Right hindlimb (tissue), 1 donor: ENCODE measurements around the gene HIVEP3.
"Not testable (repeated sequence)": the region's sequence is repeated elsewhere in the genome, so short reads cannot be mapped to it uniquely, and the experiment has no call there.

Experiments used
- DNase-seq: peaks from one replicate; pipeline ENCODE4 v3.0.0-alpha.2; 2018

The HIVEP3 gene

DNA sequence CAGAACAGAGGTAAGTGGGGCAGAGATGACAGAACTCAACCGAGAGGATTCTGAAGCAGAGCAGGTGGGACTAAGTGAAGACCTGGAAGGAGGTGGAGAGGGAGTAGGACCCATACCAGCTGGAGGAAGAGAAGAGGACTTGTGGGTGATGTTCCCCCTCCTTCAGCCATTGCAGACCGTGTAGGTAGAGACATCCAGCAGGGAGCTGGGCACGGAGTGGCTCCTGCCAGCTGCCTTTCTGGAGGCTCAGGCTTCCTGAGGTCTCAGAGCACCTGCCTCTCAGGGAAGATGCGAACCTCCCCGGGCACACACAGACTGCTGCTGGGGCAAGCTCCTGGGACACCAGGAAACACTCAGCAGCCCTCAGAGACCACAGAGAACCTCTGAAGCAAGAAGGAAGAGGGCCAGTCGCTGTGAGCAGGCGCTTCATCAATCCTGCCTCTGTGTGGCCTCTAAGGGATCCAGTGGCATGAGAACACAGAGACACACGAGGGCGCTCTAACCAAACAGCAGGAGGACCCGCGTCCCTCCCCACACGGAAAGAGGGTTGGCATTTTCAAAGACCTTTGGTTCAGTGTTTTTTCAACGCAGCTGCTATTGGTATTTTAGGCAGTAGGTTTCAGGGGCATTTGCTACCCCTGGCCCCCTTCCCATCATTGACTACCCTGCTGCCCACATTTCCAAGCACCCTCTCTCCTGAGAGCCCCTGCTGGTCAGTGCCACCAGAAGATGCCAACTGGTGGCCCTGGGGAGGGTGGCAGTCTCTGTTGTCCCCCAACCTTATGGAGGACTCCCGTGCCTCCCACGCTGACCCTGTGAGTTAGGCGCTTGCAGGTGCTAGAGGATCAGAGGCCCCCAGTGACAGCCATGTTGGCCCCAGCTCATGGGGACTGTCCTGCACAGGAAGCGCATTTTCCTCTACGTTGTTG, 344.7 kb downstream of the HIVEP3 start:
- DNase-seq: peak; percentile 88

DNA sequence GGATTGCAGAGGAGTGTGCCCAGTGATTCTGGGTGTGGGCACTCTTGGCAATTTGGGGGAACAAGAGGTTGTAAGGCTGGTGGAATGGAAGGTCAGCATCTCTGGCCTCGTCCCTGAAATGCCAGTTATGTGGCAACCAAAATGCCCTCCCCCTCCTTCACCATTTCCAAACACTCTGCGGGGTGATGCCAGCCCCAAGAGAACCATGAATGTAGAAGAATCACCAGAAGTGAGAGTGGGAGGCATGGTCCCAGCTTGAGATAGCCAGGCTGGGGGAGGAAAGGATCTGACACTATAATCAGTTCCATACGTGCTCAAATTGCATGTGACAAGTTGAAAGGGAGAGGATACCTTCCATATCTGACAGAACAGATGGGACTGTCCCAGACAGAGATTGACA, 345.5 kb downstream of the HIVEP3 start:
- no peak for DNase-seq

DNA sequence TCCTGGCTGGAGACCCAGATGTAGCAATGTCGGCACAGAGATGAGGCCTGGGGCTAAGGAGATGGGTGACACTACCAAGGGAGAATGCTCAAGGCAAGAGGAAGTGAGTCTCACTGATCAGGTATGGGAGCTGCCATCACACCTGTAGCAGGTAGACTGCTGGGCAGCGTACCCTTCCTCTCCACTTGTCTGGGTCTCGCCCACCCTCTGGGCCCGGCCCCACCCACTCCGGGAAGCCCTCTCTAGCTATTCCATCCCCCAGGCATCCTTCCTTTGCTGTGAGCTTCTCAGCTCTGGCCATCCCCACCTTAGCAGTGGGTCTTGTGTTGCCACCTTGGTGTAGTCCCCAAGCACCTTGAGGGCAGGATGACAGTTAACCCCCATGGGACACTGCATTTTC, 346.5 kb downstream of the HIVEP3 start:
- no peak for DNase-seq

DNA sequence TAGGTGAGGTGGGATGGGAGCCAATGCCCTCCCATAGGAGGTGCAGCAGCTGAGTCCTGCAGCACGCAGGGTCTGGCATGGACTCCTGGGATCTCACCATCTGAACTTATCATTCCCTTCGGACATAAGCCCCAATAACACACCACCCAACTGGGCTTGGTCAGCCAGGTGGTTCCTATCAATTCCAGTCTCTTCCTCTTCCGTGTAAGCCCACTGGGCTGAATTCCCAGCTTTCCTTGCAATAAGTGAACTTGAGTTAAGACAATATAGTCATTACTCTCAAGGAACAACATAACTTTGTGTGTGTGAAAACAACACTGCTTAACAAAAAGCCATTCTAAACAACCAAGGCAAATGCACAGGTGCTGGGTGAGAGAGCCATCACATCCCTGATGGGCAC, 347.7 kb downstream of the HIVEP3 start:
- DNase-seq: no peak

DNA sequence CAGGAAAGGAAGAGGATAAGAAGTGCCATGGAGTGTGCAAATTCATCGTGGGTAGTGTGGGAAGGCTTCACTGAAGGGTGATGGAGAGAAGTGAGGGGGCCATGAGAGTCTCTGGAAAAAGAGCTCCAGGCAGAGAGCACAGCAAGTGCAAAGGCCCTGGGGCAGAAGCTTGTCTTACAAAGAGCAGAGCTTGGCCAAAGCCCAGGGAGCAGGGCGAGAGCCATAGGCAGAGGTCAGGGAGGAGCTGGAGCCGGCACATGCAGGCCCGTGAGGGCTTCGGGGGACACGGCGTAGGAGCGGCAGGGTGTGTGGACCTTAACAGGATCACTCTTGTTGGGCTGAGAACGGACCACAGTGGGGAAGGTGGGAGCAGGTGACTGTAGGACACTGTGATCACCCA, 350.5 kb downstream of the HIVEP3 start:
- DNase-seq: no peak

DNA sequence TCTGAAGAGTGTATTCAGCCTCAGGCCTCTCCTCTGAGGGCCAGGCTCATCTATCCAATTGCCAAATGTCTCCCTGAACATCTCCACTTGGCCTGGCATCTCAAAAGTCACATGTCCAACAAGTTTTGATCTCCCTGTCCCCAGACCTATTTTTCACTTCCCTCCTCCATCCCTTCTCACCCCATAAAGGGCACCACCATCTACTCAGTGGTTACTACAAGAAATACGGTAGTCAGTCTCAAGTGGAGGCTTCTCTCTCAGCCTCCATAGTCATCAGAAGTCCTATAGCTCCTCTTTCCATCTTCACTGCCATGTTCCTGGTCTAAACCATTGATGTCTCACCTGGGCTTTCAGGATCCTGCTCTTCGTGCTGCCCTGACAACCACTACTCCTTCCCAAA, 351.8 kb downstream of the HIVEP3 start:
- no peak for DNase-seq

DNA sequence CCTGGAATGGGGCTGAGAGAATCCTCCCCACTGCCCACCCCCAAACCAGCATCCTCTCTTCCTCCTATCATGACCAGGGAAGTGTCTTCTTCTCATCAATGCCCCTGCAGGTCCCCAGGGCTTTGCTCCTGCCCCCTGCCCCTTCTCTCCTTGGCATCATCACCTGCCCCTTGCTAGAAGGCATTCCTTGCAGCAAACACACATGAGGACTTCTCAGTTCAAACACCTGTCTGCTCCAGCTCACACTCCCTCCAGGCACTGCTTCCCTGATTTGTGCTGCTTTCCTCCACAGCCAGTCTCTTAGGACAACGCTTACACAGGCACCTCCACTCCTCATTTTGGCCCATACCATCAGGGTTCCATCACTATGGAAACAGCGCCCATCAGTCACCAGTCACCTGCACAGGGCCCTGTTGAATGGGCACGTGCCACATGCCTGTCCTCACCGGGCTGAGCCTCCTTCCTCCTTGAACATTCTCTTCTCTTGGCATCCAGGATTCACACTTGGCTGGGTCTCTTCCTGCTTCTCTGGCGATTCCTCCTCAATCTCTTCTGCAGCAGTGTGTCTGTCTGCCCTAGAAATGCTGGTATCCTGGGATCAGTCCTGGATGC, 352.3 kb downstream of the HIVEP3 start:
- no peak for DNase-seq

DNA sequence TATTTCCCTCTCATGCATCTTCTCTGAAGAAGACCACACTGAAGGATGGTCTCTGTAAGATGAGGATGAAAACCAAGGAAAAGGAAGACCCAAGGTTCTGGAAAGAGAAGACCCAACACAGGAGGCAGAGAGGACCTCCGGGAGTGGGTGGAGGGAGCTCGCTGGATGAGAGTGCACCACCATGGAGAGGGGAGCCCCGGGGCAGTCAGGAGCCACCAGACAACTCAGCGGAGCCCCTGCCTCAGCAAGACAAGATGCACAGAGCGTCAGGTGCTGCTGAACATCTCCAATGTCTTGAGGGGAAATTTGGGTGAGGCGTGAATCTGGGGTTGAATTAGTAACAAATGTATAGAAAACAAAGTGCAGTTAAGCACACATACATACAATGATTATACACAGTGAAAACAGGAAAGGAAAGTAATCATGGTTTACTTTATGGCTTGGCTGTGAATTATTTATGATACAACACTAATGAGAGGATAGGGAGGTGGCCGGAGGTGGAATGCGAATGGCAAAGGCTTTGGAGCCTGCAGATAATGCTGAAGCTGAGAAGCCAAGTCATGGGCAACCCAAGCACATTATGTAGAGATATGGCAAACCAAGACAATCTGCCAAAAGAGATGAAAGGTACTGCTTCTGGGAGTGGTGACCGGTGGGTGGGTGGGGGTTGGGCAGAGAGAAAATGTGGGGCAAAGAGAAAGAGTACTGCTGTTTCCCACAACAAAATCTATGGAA, 353.8 kb downstream of the HIVEP3 start:
- DNase-seq: no peak

DNA sequence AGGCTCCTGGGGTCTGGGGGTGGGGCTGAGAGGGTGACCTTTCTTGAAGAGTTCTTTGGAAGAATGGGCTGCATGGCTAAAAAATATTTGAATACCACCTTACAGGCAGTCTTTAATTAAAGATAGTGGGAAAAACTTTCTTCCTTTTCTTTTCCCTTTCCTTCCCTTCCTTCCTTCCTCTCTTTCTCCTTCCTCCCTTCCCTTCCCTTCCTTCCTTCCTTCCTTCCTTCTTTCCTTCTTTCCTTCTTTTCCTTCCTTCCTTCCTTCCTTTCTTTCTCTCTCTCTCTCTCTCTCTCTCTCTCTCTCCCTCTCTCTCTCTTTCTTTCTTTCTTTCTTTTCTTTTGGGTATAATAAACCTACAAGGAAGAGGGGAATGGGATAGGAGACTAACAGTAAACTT, 356.4 kb downstream of the HIVEP3 start:
- no peak for DNase-seq

DNA sequence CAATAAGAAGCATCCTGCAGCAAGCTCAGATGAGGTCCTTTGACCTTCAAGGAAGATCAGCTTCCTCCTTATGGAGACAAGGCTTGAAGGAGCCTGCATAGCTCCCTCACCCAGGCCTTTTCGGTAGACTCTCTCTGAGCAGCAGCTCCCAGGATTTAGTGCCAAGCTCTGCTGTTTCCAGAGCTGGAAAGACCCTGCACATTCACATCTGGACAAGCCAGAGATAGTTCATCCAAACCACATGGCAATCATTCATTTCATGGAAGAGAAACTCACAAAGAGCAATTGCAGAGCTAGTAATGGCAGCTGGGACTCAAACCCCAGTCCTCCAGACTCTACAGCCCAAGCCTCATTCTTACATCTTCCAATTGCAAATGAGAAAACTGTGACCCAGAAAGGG, 357.8 kb downstream of the HIVEP3 start:
- DNase-seq: no peak

DNA sequence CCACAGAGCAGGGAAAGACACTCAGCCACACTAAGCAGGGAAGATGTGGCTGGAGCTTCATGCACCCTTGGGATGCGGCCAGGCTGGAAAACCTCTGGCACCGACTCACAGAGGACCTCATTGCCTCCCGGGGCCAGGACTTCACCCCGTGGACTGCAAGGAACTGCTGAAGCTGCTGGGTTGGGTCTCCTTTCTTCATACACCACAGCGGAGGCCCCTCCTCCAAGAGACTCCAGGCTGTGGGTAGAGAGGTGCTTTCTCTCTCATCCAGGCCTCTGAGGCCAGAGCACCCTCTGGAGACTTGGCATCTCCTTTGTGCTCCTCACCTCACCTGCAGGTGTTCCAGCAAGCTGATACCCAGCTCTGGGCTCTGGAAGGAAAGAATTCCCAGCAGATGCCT, 358.2 kb downstream of the HIVEP3 start:
- no peak for DNase-seq

DNA sequence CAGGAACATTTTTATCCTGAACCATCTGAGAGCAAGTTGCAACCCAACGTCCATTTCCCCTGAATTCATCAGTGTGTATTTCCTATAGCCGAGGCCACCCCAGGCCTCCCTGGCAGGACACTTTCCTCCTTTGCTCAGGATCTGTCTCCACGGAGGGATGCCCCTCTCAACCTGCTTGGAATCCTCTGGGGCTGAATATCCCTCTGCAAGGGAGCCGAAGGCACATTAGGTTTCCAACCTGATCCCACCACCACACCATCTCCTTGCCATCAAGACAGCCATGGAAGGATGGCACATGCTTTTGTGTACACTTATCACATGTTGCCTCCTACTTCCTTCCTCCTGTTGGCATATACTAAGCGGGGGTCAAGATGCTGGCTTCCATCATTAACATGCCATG, 359.4 kb downstream of the HIVEP3 start:
- DNase-seq: no peak

DNA sequence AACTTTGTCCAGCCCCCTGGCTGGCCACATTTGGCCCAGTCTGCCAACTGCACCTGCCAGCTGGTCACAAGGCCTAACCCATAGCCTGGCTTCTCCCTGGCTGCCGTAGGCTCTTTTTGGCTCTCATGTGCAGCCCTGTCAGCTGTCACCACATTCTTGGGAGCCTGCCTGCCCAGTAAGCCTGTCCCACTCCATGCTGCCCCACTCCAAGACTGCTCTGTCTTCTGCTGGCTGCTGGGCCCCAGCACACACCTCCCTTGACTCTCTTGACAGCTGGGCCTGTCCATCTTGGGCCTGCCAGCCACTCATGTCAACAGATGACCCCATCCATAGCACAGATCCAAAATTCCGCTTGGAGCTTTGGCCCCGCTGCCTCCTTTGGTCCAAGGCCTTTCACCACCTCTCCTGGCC, 360.0 kb downstream of the HIVEP3 start:
- peak; percentile 90 for DNase-seq

DNA sequence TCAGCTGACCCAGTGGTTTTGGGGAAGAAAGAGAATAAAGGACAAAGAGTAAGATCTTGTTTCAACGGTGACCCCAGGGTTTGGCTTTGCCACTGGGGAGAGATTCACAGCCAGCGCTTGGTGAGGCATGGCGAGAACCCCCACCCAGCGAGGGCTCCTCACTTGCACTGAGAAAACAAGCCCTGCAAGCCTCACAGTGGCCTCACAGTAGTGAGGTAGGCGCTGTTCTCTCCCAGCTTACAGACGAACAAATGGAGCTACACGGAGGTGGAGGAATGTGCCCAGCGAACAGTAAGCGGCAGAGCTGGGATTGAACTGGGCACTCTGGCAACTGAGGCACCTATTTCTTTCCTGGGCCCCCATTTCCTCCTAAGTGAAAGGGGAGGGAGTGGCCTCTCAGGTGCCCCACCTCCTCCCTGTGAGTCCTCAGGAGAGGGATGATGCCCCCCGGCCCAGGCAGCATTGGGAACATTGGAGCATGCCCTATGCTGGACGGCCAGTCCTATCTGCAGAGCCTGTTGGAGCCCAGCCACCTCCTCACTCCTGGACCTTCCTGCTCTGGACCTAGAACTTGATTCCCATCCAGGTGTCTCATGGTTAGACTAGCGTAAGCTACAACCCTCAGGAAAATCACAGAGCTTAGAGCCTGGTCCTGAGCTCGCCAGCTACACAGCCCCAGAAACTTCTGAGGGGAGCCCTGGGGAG, 360.8 kb downstream of the HIVEP3 start:
- DNase-seq: no peak

DNA sequence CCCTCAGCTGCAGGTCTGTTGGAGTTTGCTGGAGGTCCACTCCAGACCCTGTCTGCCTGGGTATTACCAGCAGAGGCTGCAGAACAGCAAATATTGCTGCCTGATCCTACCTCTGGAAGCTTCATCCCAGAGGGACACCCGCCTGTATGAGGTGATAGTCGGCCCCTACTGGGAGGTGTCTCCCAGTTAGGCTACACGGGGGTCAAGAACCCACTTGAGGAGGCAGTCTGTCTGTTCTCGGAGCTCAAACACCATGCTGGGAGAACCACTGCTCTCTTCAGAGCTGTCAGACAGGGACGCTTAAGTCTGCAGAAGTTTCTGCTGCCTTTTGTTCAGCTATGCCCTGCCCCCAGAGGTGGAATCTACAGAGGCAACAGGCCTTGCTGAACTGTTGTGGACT, 364.0 kb downstream of the HIVEP3 start:
- not testable (repeated sequence) for DNase-seq

DNA sequence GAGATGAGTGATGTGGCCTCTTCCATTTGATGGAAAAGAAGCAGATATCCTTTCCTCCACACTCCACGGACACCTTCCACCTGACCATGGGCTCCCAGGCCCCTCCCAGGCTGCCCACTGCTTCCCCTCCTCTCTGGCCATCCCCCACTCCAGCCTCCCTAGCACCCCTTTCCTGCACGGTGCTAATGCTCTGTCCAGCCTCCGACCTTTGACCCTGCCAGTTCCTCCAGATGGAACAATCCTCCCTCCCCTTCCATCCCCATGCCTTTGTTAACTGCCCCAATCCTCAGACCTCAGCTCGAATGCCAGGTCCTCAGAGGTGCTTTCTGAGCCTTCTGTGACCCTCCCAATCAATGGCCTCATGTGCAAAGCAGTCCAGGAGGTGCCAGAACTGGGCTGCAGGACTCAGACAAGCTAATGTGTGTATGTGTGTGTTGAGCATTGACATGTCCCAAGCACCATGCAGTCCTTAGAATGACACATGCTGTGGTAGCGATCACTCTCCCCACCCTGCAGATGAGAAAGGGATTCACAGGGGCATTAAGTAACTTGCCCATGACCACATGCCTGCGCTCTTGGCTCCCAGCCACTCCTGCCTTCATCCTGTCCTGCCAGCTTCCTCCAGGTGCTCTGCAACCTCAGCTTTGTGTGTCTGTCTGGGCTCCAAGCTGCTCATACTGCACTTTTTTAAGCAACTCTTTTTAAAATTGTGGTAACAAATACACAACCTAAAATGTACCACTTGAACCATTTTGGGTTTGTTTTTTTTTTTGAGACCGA, 370.8 kb downstream of the HIVEP3 start:
- no peak for DNase-seq

DNA sequence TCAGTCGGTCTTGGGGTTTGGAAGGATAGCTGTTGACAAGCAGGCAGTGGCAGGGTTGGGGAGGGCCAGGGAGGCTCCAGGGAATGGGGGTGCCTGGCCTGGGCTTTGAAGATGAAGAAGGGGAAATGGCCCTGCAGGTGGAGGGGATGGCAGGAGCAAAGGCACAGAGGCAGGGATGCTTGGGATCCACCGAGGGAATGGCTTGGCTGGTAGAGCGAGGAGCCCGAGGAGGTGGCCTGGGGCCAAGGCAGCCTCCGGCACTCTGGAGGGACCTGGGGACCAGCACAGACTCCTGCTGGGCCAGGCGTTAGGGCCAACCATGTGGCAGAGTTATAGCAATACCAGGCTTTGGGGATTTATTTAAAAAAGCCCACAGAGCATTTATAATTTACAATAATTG, 371.4 kb downstream of the HIVEP3 start:
- no peak for DNase-seq

DNA sequence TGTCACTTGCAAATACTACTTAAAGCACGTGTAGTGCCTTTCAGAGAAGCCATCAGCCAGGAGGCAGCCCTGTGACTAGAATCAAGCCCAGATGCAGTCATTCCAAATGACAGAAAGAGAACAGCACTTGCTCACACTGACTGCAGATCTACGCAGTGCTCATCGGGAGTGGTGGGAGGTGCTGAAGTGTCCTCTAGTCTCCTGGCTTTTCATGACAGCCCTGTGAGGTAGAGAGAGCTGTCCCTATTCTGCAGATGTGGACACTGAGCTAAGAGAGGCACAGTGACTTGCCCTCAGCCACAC, 371.9 kb downstream of the HIVEP3 start:
- DNase-seq: no peak

DNA sequence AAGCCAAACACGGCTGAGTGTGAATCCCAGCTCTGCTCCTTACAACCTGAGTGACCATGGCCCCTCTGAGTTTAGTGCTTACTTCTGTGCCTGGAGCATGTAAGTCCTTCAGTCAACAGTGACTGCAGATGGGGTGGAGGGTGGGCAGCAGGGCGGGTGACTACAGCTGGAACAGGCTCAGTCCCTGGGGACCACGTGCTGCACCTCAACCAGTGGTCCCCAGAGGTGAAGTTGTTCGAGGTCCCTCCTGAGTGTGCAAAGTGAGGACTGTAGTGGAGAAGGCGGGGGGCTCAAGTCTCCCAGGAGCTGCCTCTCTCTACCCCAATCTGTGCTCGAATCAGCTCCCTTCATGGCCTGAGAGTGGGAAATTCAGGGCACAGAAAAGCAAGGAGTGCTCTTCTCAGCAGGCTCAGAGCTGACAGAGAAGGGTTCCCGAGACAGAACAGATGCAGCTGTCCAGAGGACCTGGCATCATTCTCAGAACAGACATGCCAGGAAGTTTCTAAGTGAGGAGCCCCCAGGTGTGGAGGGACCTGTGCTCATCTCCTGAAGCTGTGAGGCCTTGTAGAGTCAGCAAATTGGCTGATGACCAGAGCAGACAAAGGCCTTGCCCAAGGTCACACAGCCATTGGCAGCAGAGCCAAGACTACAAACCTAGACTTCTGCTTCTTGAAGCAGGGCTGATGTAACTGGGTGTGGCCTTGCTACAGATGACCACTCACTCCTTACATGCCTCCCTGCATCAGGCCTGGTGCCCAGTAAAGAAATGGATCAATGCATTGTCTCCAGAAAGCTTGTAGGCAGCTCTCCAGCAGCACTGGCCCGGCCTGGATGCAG, 372.5 kb downstream of the HIVEP3 start:
- no peak for DNase-seq

DNA sequence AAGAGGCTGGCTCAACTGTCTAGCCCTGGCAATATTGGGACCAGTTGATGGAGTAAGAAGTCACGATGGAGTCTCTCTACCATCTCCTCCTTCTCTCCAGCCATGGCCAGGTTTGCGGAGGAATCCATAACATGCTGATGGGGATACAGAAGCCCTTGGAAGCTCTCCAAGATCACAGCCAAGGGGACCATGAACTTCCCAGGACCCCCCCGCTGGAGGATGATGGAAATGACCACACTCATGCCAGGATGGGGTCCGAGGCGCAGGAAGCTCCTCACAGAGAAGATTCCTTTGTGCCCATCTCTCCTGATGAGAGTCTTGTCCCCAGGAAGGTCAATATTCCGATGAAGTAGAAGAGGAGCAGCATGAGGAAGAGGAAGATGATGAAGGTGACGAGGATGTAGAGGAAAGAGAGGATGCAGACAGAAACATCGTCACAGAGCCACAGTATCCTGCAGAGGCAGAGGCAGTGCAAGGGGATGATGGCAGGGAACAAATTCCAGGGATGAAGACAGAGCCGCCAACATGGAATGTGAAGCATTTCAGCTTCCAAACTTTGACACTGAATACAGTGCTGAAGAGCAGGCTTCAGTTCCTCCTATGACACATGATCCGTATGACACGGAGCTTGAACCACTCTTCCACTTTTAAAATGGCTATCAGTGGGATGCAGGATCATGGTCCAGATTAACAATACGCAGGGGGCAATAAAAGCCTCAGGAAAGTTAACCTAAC, 376.4 kb downstream of the HIVEP3 start:
- DNase-seq: peak; percentile 12

DNA sequence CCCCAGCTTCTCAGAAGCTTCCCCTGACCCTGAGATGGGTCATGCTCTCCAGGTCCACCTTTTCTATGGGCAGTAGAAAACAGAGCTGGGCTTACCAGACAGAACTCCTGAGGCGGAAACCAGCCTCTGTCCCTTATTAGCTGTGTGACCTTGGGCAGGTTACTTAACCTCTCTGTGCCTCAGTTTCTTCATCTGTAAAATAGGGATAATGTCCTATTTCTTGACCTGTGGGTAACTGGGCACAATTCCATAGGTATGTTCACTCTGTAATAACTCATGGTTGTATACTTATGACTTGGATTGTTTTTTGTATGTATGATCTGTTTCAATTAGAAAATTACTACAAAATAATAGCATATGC, 377.1 kb downstream of the HIVEP3 start:
- no peak for DNase-seq
